BLaER1 treated with 17β-estradiol and CSF1 and Interleukin-3, amounts not matched to agents 10 nM and 100 nM (cell line): ENCODE measurements around the gene JMJD6.

Experiments
- H3K27ac ChIP-seq, 11 experiments: shearing (Covaris generic); formaldehyde crosslinking; 2 replicates each; pipeline ENCODE4 v1.8.1; 2022
- H3K27me3 ChIP-seq, 11 experiments: shearing (Covaris generic); formaldehyde crosslinking; 2 replicates each; pipeline ENCODE4 v1.8.1; 2022
- H3K36me3 ChIP-seq, 11 experiments: shearing (Covaris generic); formaldehyde crosslinking; 2 replicates each; pipeline ENCODE4 v1.8.1; 2022
- H3K4me1 ChIP-seq, 10 experiments: shearing (Covaris generic); formaldehyde crosslinking; 2 replicates each; pipeline ENCODE4 v1.8.1; 2022
- H3K4me2 ChIP-seq, 11 experiments: shearing (Covaris generic); formaldehyde crosslinking; 2 replicates each; pipeline ENCODE4 v1.8.1; 2022
- H3K4me3 ChIP-seq, 10 experiments: shearing (Covaris generic); formaldehyde crosslinking; 2 replicates each; pipeline ENCODE4 v1.8.1; 2022
- H3K9ac ChIP-seq, 11 experiments: shearing (Covaris generic); formaldehyde crosslinking; 2 replicates each; pipeline ENCODE4 v1.8.1; 2022
- H3K9me3 ChIP-seq, 11 experiments: shearing (Covaris generic); formaldehyde crosslinking; replicated peaks in 1 of 11; 2 replicates each; pipeline ENCODE4 v1.8.1; 2022
- H4K20me1 ChIP-seq, 11 experiments: shearing (Covaris generic); formaldehyde crosslinking; 2 replicates each; pipeline ENCODE4 v1.8.1; 2022
- Cebpa-rat ChIP-seq, 11 experiments: shearing (Covaris generic); IDR thresholded peaks; 2 replicates each; pipeline ENCODE4 v1.8.1; 2022

The JMJD6 gene

GRCh38 chr17:76691379-76692191, 34.8 kb downstream of the JMJD6 start:
- Histone ChIP-seq H3K9me3 (0 out of 22 replicates have a peak, but pooled peaks cover 0 to 5% (median 0%) of the 10 kb centered on the region in 11 experiments), H3K4me2 (peak overlapping the region in 5 of 11 experiments; percentile 5 to 46 (median 38); a peak in 8 of 22 replicates), H3K36me3 (peaks cover 0 to 4% (median 0%) of the 10 kb centered on the region in 11 experiments; a peak in 1 of 22 replicates), H3K9ac (no peak overlapping the region), H3K4me1 (peaks cover 50 to 93% (median 82%) of the 10 kb centered on the region in 10 experiments), H3K4me3 (no peak overlapping the region), H3K27ac (0 out of 22 replicates have a peak overlapping the region, but pooled peaks of 1 of the 11 experiments have one; percentile 7), H3K27me3 (peaks cover 0 to 15% (median 0%) of the 10 kb centered on the region in 11 experiments; a peak in 2 of 22 replicates), H4K20me1 (peaks cover 0 to 25% (median 0%) of the 10 kb centered on the region in 11 experiments; a peak in 4 of 22 replicates)
- TF ChIP-seq Cebpa-rat (IDR thresholded peaks at IDR 0.05) = no peak

GRCh38 chr17:76690596-76691280, 35.7 kb downstream of the JMJD6 start:
- Histone ChIP-seq H3K4me3 (no peak overlapping the region), H3K4me2 (peak overlapping the region in 4 of 11 experiments; percentile 5 to 46 (median 38); a peak in 5 of 22 replicates), H3K27me3 (peaks cover 0 to 20% (median 0%) of the 10 kb centered on the region in 11 experiments; a peak in 2 of 22 replicates), H3K9me3 (0 out of 22 replicates have a peak, but pooled peaks cover 0 to 4% (median 0%) of the 10 kb centered on the region in 11 experiments), H3K27ac (no peak overlapping the region), H3K9ac (no peak overlapping the region), H4K20me1 (peaks cover 0 to 26% (median 0%) of the 10 kb centered on the region in 11 experiments; a peak in 4 of 22 replicates), H3K36me3 (peaks cover 0 to 4% (median 0%) of the 10 kb centered on the region in 11 experiments; a peak in 1 of 22 replicates), H3K4me1 (peaks cover 45 to 93% (median 82%) of the 10 kb centered on the region in 10 experiments)
- TF ChIP-seq Cebpa-rat (IDR thresholded peaks at IDR 0.05) = no peak

- H3K9ac ChIP-seq = no peak overlapping the region
- H3K27ac ChIP-seq = no peak overlapping the region
- H3K4me3 ChIP-seq = no peak overlapping the region
- TF ChIP-seq Cebpa-rat (IDR thresholded peaks at IDR 0.05) = 0 out of 22 replicates have a peak, but pooled peaks of 1 of the 11 experiments have one; percentile 17
- H3K9me3 ChIP-seq = no peaks in the 10 kb centered on the region
- H3K4me2 ChIP-seq = no peak overlapping the region
- peaks cover 0 to 29% (median 0%) of the 10 kb centered on the region in 11 experiments; a peak in 5 of 22 replicates for H4K20me1 ChIP-seq
- H3K36me3 ChIP-seq = peaks cover 0 to 4% (median 0%) of the 10 kb centered on the region in 11 experiments; a peak in 1 of 22 replicates
- H3K27me3 ChIP-seq = peaks cover 0 to 21% (median 0%) of the 10 kb centered on the region in 11 experiments; a peak in 2 of 22 replicates
- peaks cover 37 to 93% (median 82%) of the 10 kb centered on the region in 10 experiments for H3K4me1 ChIP-seq
Observed at GRCh38 chr17:76689859-76690258, 36.5 kb downstream of the JMJD6 start.

GRCh38 chr17:76688165-76688622, 38.2 kb downstream of the JMJD6 start:
- Histone ChIP-seq H3K4me1 (peaks cover 32 to 93% (median 81%) of the 10 kb centered on the region in 10 experiments), H3K4me2 (peak overlapping the region in 10 of 11 experiments; percentile 59 to 97 (median 75); a peak in 19 of 22 replicates), H3K9me3 (no peaks in the 10 kb centered on the region), H3K9ac (peak overlapping the region in 3 of 11 experiments; percentile 27 to 57 (median 57); a peak in 2 of 22 replicates), H3K27me3 (peaks cover 0 to 21% (median 0%) of the 10 kb centered on the region in 11 experiments; a peak in 2 of 22 replicates), H3K27ac (peak overlapping the region in 2 of 11 experiments; percentile 52 to 63; a peak in 4 of 22 replicates), H3K36me3 (peaks cover 0 to 3% (median 0%) of the 10 kb centered on the region in 11 experiments; a peak in 1 of 22 replicates), H4K20me1 (peaks cover 0 to 42% (median 4%) of the 10 kb centered on the region in 11 experiments; a peak in 8 of 22 replicates), H3K4me3 (no peak overlapping the region)
- no peak for TF ChIP-seq Cebpa-rat (IDR thresholded peaks at IDR 0.05)

GRCh38 chr17:76687298-76688164, 38.9 kb downstream of the JMJD6 start:
- peaks cover 0 to 21% (median 0%) of the 10 kb centered on the region in 11 experiments; a peak in 2 of 22 replicates for H3K27me3 ChIP-seq
- H3K4me3 ChIP-seq = no peak overlapping the region
- H3K36me3 ChIP-seq = peaks cover 0 to 3% (median 0%) of the 10 kb centered on the region in 11 experiments; a peak in 1 of 22 replicates
- TF ChIP-seq Cebpa-rat (IDR thresholded peaks at IDR 0.05) = no peak
- peak overlapping the region in 5 of 11 experiments; percentile 14 to 63 (median 52); a peak in 7 of 22 replicates for H3K27ac ChIP-seq
- peak overlapping the region in 9 of 11 experiments; percentile 20 to 61 (median 32); a peak in 12 of 22 replicates for H3K9ac ChIP-seq
- H3K9me3 ChIP-seq = no peaks in the 10 kb centered on the region
- peak overlapping the region; percentile 49 to 97 (median 70) for H3K4me2 ChIP-seq
- peaks cover 34 to 93% (median 84%) of the 10 kb centered on the region in 10 experiments for H3K4me1 ChIP-seq
- H4K20me1 ChIP-seq = peaks cover 0 to 47% (median 5%) of the 10 kb centered on the region in 11 experiments; a peak in 10 of 22 replicates

- Histone ChIP-seq H3K36me3 (peaks cover 0 to 3% (median 0%) of the 10 kb centered on the region in 11 experiments; a peak in 1 of 22 replicates), H3K9me3 (no peaks in the 10 kb centered on the region), H3K9ac (peak overlapping the region in 5 of 11 experiments; percentile 28 to 61 (median 57); a peak in 4 of 22 replicates), H3K27ac (peak overlapping the region in 2 of 11 experiments; percentile 6 to 63; a peak in 3 of 22 replicates), H3K4me1 (peaks cover 42 to 94% (median 89%) of the 10 kb centered on the region in 10 experiments), H3K4me3 (no peak overlapping the region), H3K4me2 (peak overlapping the region; percentile 49 to 97 (median 70)), H3K27me3 (peaks cover 0 to 21% (median 0%) of the 10 kb centered on the region in 11 experiments; a peak in 2 of 22 replicates), H4K20me1 (peaks cover 0 to 56% (median 11%) of the 10 kb centered on the region in 11 experiments; a peak in 15 of 22 replicates)
- TF ChIP-seq Cebpa-rat (IDR thresholded peaks at IDR 0.05) = no peak
Observed at GRCh38 chr17:76686538-76687297, 39.7 kb downstream of the JMJD6 start.

- Histone ChIP-seq H4K20me1 (peaks cover 0 to 63% (median 15%) of the 10 kb centered on the region in 11 experiments; a peak in 15 of 22 replicates), H3K9ac (no peak overlapping the region), H3K4me3 (no peak overlapping the region), H3K9me3 (no peaks in the 10 kb centered on the region), H3K4me1 (peaks cover 50 to 94% (median 91%) of the 10 kb centered on the region in 10 experiments), H3K36me3 (peaks cover 0 to 3% (median 0%) of the 10 kb centered on the region in 11 experiments; a peak in 1 of 22 replicates), H3K27me3 (peaks cover 0 to 21% (median 0%) of the 10 kb centered on the region in 11 experiments; a peak in 2 of 22 replicates), H3K27ac (no peak overlapping the region), H3K4me2 (peak overlapping the region in 8 of 11 experiments; percentile 66 to 97 (median 80); a peak in 16 of 22 replicates)
- no peak for TF ChIP-seq Cebpa-rat (IDR thresholded peaks at IDR 0.05)
Observed at GRCh38 chr17:76685846-76686245, 40.6 kb downstream of the JMJD6 start.
